ENCODE data around the gene SIRPA. TPM values are rescaled to one million over a fixed set of nuclear protein-coding genes. Genes with fewer than 3 reads are reported as not detected.

The SIRPA gene
- polyA plus RNA-seq (6.7 and 8.0 TPM in 2 replicates), polyA minus RNA-seq (6.8 and 8.2 TPM in 2 replicates)

DNA sequence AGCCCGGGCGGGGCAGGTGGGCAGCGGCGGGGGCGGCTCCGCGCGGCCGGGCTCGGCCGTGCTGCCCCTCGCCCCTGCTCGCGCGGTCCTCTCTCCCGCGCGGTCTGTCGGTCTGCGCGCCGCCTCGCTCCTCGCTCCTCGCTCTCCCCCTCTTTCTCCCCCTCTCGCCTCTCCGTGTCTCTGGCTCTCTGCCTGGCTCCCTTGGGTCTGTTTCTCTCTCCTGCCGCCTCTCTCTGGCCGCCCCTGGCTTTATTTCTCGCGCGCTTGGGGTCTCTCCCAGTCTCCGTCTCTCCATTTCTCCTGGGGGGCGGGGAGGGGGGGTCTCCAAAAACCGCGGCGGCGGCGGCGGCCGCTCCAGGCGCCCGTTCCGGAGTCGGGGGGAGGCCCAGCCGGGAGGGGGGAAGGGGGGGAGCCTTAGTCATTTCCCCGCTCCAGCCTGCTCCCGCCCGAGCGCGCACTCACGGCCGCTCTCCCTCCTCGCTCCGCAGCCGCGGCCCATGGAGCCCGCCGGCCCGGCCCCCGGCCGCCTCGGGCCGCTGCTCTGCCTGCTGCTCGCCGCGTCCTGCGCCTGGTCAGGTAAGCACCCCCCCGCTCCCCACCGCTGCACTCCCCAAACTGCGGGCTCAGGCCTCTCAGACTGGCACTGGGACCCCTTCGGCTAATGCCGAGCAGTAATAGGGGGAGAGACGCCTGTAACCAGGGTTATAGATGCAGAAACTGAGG is at the start of gene SIRPA:
TSS of gene SIRPA (plus strand) at position 457 of the 723 bp plus-strand sequence. CDS start at position 498, 41 bp downstream.
- Histone ChIP-seq H3K9me3 (ENCODE audit: low read length) (no peaks in the 10 kb centered on the region), H3K27ac (ENCODE audit: low read length) (peak within 1 kb of the TSS; percentile 37), H2AFZ (ENCODE audit: low read depth, low read length) (peak within 1 kb of the TSS; percentile 33)

DNA sequence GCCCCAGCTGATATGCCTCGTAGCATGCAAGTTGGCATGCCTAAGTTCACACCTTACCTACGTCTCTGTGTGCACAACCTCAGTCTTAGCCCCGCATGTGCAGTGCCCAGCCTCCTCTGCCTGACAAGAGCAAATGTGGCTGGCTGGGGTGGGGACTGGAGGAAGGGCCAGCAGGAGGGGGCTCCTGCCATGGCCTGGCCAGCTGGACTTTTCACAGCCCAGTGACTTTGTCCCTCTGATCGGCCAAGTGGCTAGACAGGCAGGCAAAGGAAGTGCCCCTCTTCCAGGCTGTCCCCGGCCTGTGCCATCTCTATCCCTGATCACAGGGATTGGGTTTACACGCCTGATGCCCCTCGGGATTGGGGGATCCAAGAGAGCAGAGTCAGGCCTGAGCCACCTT is 49.5 kb upstream of the SIRPA start:
- Histone ChIP-seq H3K27ac (ENCODE audit: low read length) (no peak overlapping the region), H3K79me2 (replicated peaks; ENCODE audit: insufficient read depth, low read length) (no peaks in the 10 kb centered on the region), H3F3A (ENCODE audit: insufficient read depth, low read length, poor library complexity, severe bottlenecking) (no peaks in the 10 kb centered on the region), H2AFZ (ENCODE audit: low read depth, low read length) (no peak overlapping the region), H3K9me3 (ENCODE audit: low read length) (no peaks in the 10 kb centered on the region), H3K27me3 (ENCODE audit: insufficient read depth, low read depth, low read length) (no peaks in the 10 kb centered on the region), H4K20me1 (ENCODE audit: insufficient read depth) (no peaks in the 10 kb centered on the region), H3K9me2 (ENCODE audit: insufficient read depth, low read length) (no peaks in the 10 kb centered on the region), H3K36me3 (ENCODE audit: insufficient read depth, low read length) (no peaks in the 10 kb centered on the region), H3K9ac (ENCODE audit: low read length) (no peak overlapping the region), H3K4me3 (ENCODE audit: low read length) (no peak overlapping the region), H3K4me2 (ENCODE audit: low read length) (no peak overlapping the region)
- TF ChIP-seq MXI1 (conservative IDR thresholded peaks at IDR 0.05; ENCODE audit: poor library complexity, severe bottlenecking) (no peak), TAF1 (IDR thresholded peaks at IDR 0.05; ENCODE audit: low read depth) (no peak), SMC3 (conservative IDR thresholded peaks at IDR 0.05; ENCODE audit: poor library complexity) (no peak), RAD21 (conservative IDR thresholded peaks at IDR 0.05) (no peak), EP300 (conservative IDR thresholded peaks at IDR 0.05; ENCODE audit: poor library complexity, severe bottlenecking) (no peak), EZH2 (IDR thresholded peaks at IDR 0.05; ENCODE audit: borderline replicate concordance, insufficient read depth, low read length, poor library complexity, severe bottlenecking) (no peak), POLR2AphosphoS5 (IDR thresholded peaks at IDR 0.05) (no peak)
- TF ChIP-seq, protein P1, sequence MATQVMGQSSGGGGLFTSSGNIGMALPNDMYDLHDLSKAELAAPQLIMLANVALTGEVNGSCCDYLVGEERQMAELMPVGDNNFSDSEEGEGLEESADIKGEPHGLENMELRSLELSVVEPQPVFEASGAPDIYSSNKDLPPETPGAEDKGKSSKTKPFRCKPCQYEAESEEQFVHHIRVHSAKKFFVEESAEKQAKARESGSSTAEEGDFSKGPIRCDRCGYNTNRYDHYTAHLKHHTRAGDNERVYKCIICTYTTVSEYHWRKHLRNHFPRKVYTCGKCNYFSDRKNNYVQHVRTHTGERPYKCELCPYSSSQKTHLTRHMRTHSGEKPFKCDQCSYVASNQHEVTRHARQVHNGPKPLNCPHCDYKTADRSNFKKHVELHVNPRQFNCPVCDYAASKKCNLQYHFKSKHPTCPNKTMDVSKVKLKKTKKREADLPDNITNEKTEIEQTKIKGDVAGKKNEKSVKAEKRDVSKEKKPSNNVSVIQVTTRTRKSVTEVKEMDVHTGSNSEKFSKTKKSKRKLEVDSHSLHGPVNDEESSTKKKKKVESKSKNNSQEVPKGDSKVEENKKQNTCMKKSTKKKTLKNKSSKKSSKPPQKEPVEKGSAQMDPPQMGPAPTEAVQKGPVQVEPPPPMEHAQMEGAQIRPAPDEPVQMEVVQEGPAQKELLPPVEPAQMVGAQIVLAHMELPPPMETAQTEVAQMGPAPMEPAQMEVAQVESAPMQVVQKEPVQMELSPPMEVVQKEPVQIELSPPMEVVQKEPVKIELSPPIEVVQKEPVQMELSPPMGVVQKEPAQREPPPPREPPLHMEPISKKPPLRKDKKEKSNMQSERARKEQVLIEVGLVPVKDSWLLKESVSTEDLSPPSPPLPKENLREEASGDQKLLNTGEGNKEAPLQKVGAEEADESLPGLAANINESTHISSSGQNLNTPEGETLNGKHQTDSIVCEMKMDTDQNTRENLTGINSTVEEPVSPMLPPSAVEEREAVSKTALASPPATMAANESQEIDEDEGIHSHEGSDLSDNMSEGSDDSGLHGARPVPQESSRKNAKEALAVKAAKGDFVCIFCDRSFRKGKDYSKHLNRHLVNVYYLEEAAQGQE (IDR thresholded peaks at IDR 0.05; ENCODE audit: borderline replicate concordance), result no peak
- TF ChIP-seq, protein P2, sequence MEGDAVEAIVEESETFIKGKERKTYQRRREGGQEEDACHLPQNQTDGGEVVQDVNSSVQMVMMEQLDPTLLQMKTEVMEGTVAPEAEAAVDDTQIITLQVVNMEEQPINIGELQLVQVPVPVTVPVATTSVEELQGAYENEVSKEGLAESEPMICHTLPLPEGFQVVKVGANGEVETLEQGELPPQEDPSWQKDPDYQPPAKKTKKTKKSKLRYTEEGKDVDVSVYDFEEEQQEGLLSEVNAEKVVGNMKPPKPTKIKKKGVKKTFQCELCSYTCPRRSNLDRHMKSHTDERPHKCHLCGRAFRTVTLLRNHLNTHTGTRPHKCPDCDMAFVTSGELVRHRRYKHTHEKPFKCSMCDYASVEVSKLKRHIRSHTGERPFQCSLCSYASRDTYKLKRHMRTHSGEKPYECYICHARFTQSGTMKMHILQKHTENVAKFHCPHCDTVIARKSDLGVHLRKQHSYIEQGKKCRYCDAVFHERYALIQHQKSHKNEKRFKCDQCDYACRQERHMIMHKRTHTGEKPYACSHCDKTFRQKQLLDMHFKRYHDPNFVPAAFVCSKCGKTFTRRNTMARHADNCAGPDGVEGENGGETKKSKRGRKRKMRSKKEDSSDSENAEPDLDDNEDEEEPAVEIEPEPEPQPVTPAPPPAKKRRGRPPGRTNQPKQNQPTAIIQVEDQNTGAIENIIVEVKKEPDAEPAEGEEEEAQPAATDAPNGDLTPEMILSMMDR (IDR thresholded peaks at IDR 0.05; ENCODE audit: poor library complexity, severe bottlenecking), result no peak

More for the DNA sequence above, at the start of gene SIRPA:
- Histone ChIP-seq H3F3A (ENCODE audit: insufficient read depth, low read length, poor library complexity, severe bottlenecking) (no peaks in the 10 kb centered on the region), H3K36me3 (ENCODE audit: insufficient read depth, low read length) (no peaks in the 10 kb centered on the region), H3K4me3 (ENCODE audit: low read length) (peak within 1 kb of the TSS; percentile 67), H4K20me1 (ENCODE audit: insufficient read depth) (no peaks in the 10 kb centered on the region), H3K79me2 (replicated peaks; ENCODE audit: insufficient read depth, low read length) (no peaks in the 10 kb centered on the region), H3K9me2 (ENCODE audit: insufficient read depth, low read length) (no peaks in the 10 kb centered on the region), H3K4me2 (ENCODE audit: low read length) (peak within 1 kb of the TSS; percentile 26), H3K27me3 (ENCODE audit: insufficient read depth, low read depth, low read length) (peaks cover 5% of the 10 kb centered on the region), H3K9ac (ENCODE audit: low read length) (peak within 1 kb of the TSS; percentile 72)
- TF ChIP-seq, protein P1 (IDR thresholded peaks at IDR 0.05; ENCODE audit: borderline replicate concordance), result no peak
- TF ChIP-seq EP300 (conservative IDR thresholded peaks at IDR 0.05; ENCODE audit: poor library complexity, severe bottlenecking) (no peak), EZH2 (IDR thresholded peaks at IDR 0.05; ENCODE audit: borderline replicate concordance, insufficient read depth, low read length, poor library complexity, severe bottlenecking) (no peak), RAD21 (conservative IDR thresholded peaks at IDR 0.05) (no peak), TAF1 (IDR thresholded peaks at IDR 0.05; ENCODE audit: low read depth) (no peak), SMC3 (conservative IDR thresholded peaks at IDR 0.05; ENCODE audit: poor library complexity) (peak; percentile 11), MXI1 (conservative IDR thresholded peaks at IDR 0.05; ENCODE audit: poor library complexity, severe bottlenecking) (peak; percentile 6), POLR2AphosphoS5 (IDR thresholded peaks at IDR 0.05) (peak; percentile 47)
- TF ChIP-seq, protein P2 (IDR thresholded peaks at IDR 0.05; ENCODE audit: poor library complexity, severe bottlenecking), result no peak

All from neural cell (in vitro differentiated cells).